ENCODE results near the gene CAMK1D. TPM values are rescaled to one million over a fixed set of nuclear protein-coding genes. Genes with fewer than 3 reads are reported as not detected.

The CAMK1D gene
- total RNA-seq, 2 donors from 2014 or later, result 4.5 to 7.8 TPM

GRCh38 chr10:12518024-12518423, 168.7 kb downstream of the CAMK1D start:
- H3K4me1 Mint-ChIP-seq, result peaks cover 3% of the 10 kb centered on the region
- H3K4me3 ChIP-seq (ENCODE audit: low read length), result no peak overlapping the region
- WGBS, 2 experiments (ENCODE audit: insufficient coverage in 1 of 2, insufficient read length in 1 of 2), result 88% methylated on average over 1 of the region's 1 CpG; no CpG with 5 or more reads in 1 of the 2 experiments
- H3K4me3 Mint-ChIP-seq, result no peak overlapping the region
- no peaks in the 10 kb centered on the region for H3K27me3 Mint-ChIP-seq (ENCODE audit: insufficient read depth)
- H3K4me1 ChIP-seq (ENCODE audit: control insufficient read depth, insufficient read depth, low read length), result no peaks in the 10 kb centered on the region
- peaks cover 7% of the 10 kb centered on the region for H3K9me3 ChIP-seq (ENCODE audit: control insufficient read depth, low read length)
- H3K36me3 ChIP-seq (ENCODE audit: control insufficient read depth, insufficient read depth, low read length), result no peaks in the 10 kb centered on the region
- no peak overlapping the region for H3K9ac ChIP-seq (ENCODE audit: extremely low read depth, low read length, poor library complexity, severe bottlenecking)
- no peaks in the 10 kb centered on the region for H3K27me3 ChIP-seq (ENCODE audit: control insufficient read depth, insufficient read depth, low read length, poor library complexity, severe bottlenecking)
- no peak for DNase-seq
- H3K27ac ChIP-seq (ENCODE audit: low read depth, low read length), result no peak overlapping the region
- TF ChIP-seq CTCF (conservative IDR thresholded peaks at IDR 0.05), result no peak
- no peak overlapping the region for H3K27ac Mint-ChIP-seq
- H3K36me3 Mint-ChIP-seq (ENCODE audit: low read depth), result peaks cover 1% of the 10 kb centered on the region
- H3K9me3 Mint-ChIP-seq, result peaks cover 19% of the 10 kb centered on the region

GRCh38 chr10:12521423-12521822, 172.1 kb downstream of the CAMK1D start:
- Mint-ChIP-seq H3K4me1 (no peaks in the 10 kb centered on the region), H3K27me3 (ENCODE audit: insufficient read depth) (no peaks in the 10 kb centered on the region), H3K27ac (no peak overlapping the region), H3K36me3 (ENCODE audit: low read depth) (peaks cover 8% of the 10 kb centered on the region), H3K4me3 (no peak overlapping the region), H3K9me3 (peaks cover 42% of the 10 kb centered on the region)
- H3K4me3 ChIP-seq (ENCODE audit: low read length), result no peak overlapping the region
- WGBS, 2 experiments (ENCODE audit: insufficient coverage in 1 of 2, insufficient read length in 1 of 2), result 89% methylated on average over 1 of the region's 1 CpG; no CpG with 5 or more reads in 1 of the 2 experiments
- no peak for DNase-seq
- no peak for TF ChIP-seq CTCF (conservative IDR thresholded peaks at IDR 0.05)
- no peaks in the 10 kb centered on the region for H3K36me3 ChIP-seq (ENCODE audit: control insufficient read depth, insufficient read depth, low read length)
- H3K4me1 ChIP-seq (ENCODE audit: control insufficient read depth, insufficient read depth, low read length), result no peaks in the 10 kb centered on the region
- no peak overlapping the region for H3K9ac ChIP-seq (ENCODE audit: extremely low read depth, low read length, poor library complexity, severe bottlenecking)
- no peaks in the 10 kb centered on the region for H3K27me3 ChIP-seq (ENCODE audit: control insufficient read depth, insufficient read depth, low read length, poor library complexity, severe bottlenecking)
- H3K27ac ChIP-seq (ENCODE audit: low read depth, low read length), result no peak overlapping the region
- peaks cover 13% of the 10 kb centered on the region for H3K9me3 ChIP-seq (ENCODE audit: control insufficient read depth, low read length)

- Mint-ChIP-seq H3K27ac (no peak overlapping the region), H3K4me1 (no peaks in the 10 kb centered on the region), H3K4me3 (no peak overlapping the region), H3K9me3 (peaks cover 34% of the 10 kb centered on the region), H3K27me3 (ENCODE audit: insufficient read depth) (no peaks in the 10 kb centered on the region), H3K36me3 (ENCODE audit: low read depth) (peaks cover 7% of the 10 kb centered on the region)
- Histone ChIP-seq H3K9ac (ENCODE audit: extremely low read depth, low read length, poor library complexity, severe bottlenecking) (no peak overlapping the region), H3K36me3 (ENCODE audit: control insufficient read depth, insufficient read depth, low read length) (no peaks in the 10 kb centered on the region), H3K9me3 (ENCODE audit: control insufficient read depth, low read length) (peaks cover 12% of the 10 kb centered on the region), H3K27ac (ENCODE audit: low read depth, low read length) (no peak overlapping the region), H3K27me3 (ENCODE audit: control insufficient read depth, insufficient read depth, low read length, poor library complexity, severe bottlenecking) (no peaks in the 10 kb centered on the region), H3K4me1 (ENCODE audit: control insufficient read depth, insufficient read depth, low read length) (no peaks in the 10 kb centered on the region), H3K4me3 (ENCODE audit: low read length) (no peak overlapping the region)
- TF ChIP-seq CTCF (conservative IDR thresholded peaks at IDR 0.05), result no peak
- 87 to 95% methylated on average over 4 to 5 of the region's 5 CpGs for WGBS, 2 experiments (ENCODE audit: insufficient coverage in 1 of 2, insufficient read length in 1 of 2)
- no peak for DNase-seq
Measured at GRCh38 chr10:12526311-12526710, 177.0 kb downstream of the CAMK1D start.

Measured in endodermal cell (in vitro differentiated cells).